NB4 (cell line): ENCODE measurements around the gene INO80D.

Source experiments
- DNase-seq: peaks from one replicate; pipeline ENCODE4 v3.0.0; 2010; ENCODE audit warnings: low read depth
- H3K4me3 ChIP-seq: one replicate; pipeline ENCODE4 v1.5.1; 2011; ENCODE audit warnings: mild to moderate bottlenecking, low read depth, low read length, moderate library complexity
- CTCF ChIP-seq: IDR thresholded peaks from one replicate; pipeline ENCODE4 v1.5.1; 2012; ENCODE audit warnings: low read depth, low read length
- MYC ChIP-seq: IDR thresholded peaks from 2 replicates; pipeline ENCODE4 v1.6.1; 2011; ENCODE audit warnings: low read depth, low read length
- POLR2A ChIP-seq: IDR thresholded peaks from 2 replicates; pipeline ENCODE4 v1.6.1; 2011; ENCODE audit warnings: mild to moderate bottlenecking; ENCODE audit not compliant: insufficient read length; ENCODE audit errors: extremely low read depth
- TF ChIP-seq, protein P1 (sequence below): IDR thresholded peaks from 2 replicates; pipeline ENCODE4 v1.6.1; 2011; ENCODE audit warnings: low read depth, low read length

Gene INO80D

GRCh38 chr2:205975082-205975949, 110.7 kb downstream of the INO80D start:
- no peak overlapping the region for H3K4me3 ChIP-seq
- DNase-seq = no peak
- TF ChIP-seq CTCF (no peak), POLR2A (no peak)
- TF ChIP-seq, protein P1, sequence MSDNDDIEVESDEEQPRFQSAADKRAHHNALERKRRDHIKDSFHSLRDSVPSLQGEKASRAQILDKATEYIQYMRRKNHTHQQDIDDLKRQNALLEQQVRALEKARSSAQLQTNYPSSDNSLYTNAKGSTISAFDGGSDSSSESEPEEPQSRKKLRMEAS = no peak

GRCh38 chr2:205972113-205972512, 113.9 kb downstream of the INO80D start:
- no peak overlapping the region for H3K4me3 ChIP-seq
- no peak for DNase-seq
- TF ChIP-seq MYC = no peak

GRCh38 chr2:205970348-205970747, 115.6 kb downstream of the INO80D start:
- H3K4me3 ChIP-seq = no peak overlapping the region
- DNase-seq = no peak
- TF ChIP-seq MYC (no peak), POLR2A (no peak), CTCF (no peak)
- TF ChIP-seq, protein P1 = no peak

- TF ChIP-seq CTCF (no peak), MYC (no peak), POLR2A (no peak)
- TF ChIP-seq, protein P1 = no peak
- DNase-seq = no peak
- no peak overlapping the region for H3K4me3 ChIP-seq
These were observed 116.4 kb downstream of the INO80D start for GRCh38 chr2:205969584-205969983.

DNA sequence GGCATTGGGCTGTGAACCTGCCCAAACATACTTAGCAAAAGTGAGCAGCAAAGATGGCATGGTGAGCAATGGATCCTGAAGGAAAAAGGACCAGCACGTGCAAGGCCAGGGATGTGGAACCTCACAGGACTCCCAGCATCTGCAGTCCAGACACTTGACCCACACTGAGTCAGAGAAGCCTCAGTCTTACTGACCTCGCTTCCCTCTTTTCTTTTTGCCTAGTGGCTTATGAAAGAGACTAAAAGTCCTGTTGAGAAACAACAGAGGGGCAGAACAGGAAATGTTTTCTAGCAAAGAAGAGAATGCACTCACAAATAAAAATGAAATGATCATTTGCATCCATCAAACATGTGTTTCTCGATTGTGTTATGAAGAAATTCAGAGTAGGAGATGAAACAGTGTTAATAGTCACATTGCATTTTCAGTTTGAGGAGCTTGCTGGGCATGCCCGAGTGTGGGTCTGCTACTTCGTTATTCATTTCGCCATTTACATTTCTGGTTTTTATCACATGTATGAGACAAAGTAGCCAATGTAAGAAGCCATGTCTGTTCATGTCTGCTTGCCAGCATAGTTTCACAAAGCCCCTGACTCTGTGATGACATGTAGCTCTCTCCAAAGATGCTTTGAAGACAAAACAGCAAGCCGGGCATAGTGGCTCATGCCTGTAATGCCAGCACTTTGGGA, 118.4 kb downstream of the INO80D start:
- TF ChIP-seq, protein P1 = peak; percentile 26
- no peak for TF ChIP-seq POLR2A
- no peak for TF ChIP-seq CTCF
- peak; percentile 50 for TF ChIP-seq MYC
- H3K4me3 ChIP-seq = no peak overlapping the region
- peak; percentile 68 for DNase-seq

DNA sequence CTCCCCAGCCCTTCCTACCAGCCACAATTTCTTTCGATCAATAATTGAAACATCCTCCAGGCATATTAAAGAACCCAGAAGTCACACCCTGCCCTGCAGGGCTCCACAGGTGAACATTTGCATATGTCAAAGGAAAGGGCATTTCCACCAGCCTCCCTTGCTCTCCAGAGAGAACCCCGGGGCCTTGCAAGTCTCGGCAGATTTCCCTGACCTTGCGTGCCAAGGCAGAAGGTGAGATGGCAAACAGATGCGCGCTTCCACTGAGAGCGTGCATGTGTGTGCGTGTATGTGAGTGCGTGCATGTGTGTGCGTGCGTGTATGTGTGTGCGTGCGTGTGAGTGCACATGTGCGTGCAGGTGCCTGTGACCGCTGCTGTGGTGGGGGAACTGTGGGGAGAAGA, 120.3 kb downstream of the INO80D start:
- H3K4me3 ChIP-seq = no peak overlapping the region
- TF ChIP-seq POLR2A = no peak
- no peak for TF ChIP-seq CTCF
- TF ChIP-seq, protein P1 = no peak
- no peak for TF ChIP-seq MYC
- no peak for DNase-seq
